ENCODE measurements around the gene ZNF74.

DNA sequence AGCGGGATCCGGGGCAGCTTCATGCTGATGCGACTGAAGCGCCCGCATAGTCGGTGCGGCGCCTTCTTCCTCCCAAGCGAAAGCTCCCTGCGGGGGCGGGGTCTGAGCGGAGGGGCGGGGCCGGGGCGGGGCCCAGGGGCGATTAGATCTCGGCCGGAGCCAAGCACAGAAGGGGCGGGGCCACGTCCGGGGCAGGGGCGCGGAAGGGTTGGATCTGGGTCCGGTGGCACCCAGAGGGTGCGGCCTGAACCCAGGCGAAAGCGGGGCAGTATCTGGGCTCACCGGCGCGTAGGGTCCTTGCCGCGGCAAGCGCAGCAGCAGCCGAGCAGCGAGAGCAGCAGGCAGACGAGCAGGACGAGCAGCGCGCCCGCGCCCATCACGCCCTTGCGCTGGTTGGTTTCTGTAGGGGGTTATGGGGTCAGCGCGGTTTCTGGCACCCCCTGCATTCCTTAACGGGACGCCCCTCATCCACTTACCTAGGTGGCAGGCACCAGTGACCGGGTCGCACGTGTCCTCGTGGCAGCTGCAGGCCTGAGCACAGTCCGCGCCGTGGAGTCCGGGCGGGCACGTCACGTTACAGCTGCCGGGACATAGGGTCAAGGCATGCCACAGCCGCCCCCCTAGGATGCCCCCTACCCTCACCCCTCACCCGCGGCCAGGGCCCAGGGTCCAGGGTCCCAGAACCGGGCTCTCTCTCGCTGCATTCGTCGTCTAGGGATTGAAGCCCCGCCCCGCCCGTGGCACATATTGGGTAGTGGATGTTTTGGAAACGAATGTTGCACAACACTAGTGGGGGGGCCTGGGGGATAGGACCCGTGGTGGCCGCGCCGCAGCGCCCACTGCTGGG, 35.5 kb downstream of the ZNF74 start:
- TF ChIP-seq, protein P1, sequence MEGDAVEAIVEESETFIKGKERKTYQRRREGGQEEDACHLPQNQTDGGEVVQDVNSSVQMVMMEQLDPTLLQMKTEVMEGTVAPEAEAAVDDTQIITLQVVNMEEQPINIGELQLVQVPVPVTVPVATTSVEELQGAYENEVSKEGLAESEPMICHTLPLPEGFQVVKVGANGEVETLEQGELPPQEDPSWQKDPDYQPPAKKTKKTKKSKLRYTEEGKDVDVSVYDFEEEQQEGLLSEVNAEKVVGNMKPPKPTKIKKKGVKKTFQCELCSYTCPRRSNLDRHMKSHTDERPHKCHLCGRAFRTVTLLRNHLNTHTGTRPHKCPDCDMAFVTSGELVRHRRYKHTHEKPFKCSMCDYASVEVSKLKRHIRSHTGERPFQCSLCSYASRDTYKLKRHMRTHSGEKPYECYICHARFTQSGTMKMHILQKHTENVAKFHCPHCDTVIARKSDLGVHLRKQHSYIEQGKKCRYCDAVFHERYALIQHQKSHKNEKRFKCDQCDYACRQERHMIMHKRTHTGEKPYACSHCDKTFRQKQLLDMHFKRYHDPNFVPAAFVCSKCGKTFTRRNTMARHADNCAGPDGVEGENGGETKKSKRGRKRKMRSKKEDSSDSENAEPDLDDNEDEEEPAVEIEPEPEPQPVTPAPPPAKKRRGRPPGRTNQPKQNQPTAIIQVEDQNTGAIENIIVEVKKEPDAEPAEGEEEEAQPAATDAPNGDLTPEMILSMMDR (IDR thresholded peaks at IDR 0.05; ENCODE audit: low read depth, low read length), result no peak
- TF ChIP-seq POLR2A (IDR thresholded peaks at IDR 0.05; ENCODE audit: extremely low read depth, insufficient read length) (no peak), MYC (IDR thresholded peaks at IDR 0.05; ENCODE audit: low read depth, low read length) (no peak)
- TF ChIP-seq, protein P2, sequence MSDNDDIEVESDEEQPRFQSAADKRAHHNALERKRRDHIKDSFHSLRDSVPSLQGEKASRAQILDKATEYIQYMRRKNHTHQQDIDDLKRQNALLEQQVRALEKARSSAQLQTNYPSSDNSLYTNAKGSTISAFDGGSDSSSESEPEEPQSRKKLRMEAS (IDR thresholded peaks at IDR 0.05; ENCODE audit: low read depth, low read length), result no peak
